Neuron (in vitro differentiated cells): ENCODE data around the gene GPC5.
"Not testable (repeated sequence)": the region's sequence is repeated elsewhere in the genome, so short reads cannot be mapped to it uniquely, and the experiment has no call there.

Source experiments
- H2AFZ ChIP-seq: one replicate; pipeline ENCODE4 v1.6.1; 2013; ENCODE audit warnings: low read depth, mild to moderate bottlenecking, inconsistent platforms, low read length, moderate library complexity
- H3K27me3 ChIP-seq: one replicate; pipeline ENCODE4 v1.6.1; 2013; ENCODE audit warnings: low read length; ENCODE audit not compliant: insufficient read depth
- H3K36me3 ChIP-seq: one replicate; pipeline ENCODE4 v1.6.1; 2013; ENCODE audit warnings: low read length; ENCODE audit not compliant: insufficient read depth
- H3K4me1 ChIP-seq: one replicate; pipeline ENCODE4 v1.6.1; 2013; ENCODE audit warnings: low read length; ENCODE audit not compliant: insufficient read depth
- H3K4me3 ChIP-seq: 2 replicates; pipeline ENCODE4 v1.5.1; 2013; ENCODE audit warnings: mild to moderate bottlenecking, low read length, moderate library complexity
- H3K9me3 ChIP-seq: one replicate; pipeline ENCODE4 v1.6.1; 2013; ENCODE audit warnings: low read length

Gene GPC5

DNA sequence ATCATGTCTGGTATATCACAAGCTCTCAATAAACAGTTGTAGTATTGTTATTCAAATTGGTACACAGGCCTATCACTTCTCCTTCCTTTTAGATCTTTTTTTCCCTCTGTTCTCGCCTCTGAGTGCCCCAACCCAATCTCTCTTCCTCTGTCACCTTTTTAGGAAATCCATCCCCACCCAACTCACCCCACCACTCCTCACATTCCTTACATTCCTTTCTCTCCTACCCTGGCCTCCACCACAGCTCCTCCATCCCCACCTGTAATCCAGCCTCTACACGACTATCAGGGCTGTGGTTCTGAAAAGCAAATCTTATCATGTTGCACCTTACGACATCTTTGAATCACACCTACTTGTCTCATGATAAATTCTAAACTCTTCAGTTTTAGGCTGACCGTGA lies 1282.8 kb downstream of the GPC5 start:
- H3K4me1 ChIP-seq, result no peaks in the 10 kb centered on the region
- H3K4me3 ChIP-seq, result no peak overlapping the region
- no peaks in the 10 kb centered on the region for H3K36me3 ChIP-seq
- no peak overlapping the region for H2AFZ ChIP-seq
- no peaks in the 10 kb centered on the region for H3K9me3 ChIP-seq
- H3K27me3 ChIP-seq, result no peaks in the 10 kb centered on the region

DNA sequence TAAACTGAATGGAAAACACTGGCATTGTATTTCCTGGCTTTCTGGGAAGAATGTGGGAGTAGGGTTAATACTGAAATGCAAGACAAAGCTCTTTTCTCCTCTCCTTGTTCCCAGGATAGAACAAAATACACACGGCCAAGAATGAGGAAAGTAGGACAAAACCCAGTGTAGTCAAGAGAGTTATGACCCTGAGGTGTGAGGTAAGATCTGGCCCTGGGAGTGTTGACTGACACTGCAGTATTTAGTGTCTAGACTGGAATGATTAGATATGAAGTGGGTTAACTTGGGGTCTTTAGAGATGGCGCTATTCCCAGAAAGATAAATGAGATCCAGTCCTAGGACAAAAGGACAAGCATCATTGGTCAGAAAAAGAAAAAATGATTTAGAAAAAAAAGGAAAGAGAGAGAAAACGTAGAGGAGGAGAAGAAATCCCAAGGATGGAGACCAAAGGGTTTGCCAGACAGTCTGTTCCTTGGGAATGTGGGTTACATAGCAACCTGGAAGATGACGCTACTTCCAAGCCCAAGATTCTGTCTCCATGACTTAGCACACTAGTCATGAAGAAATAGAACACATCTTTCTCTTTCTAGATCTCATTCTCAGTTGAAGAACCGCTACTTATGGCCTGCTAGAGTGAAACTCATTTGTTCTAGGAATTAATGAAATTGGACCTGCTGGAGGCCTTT lies 1284.6 kb downstream of the GPC5 start:
- Histone ChIP-seq H3K4me3 (no peak overlapping the region), H3K9me3 (no peaks in the 10 kb centered on the region), H3K27me3 (no peaks in the 10 kb centered on the region), H3K4me1 (no peaks in the 10 kb centered on the region), H3K36me3 (no peaks in the 10 kb centered on the region), H2AFZ (no peak overlapping the region)

DNA sequence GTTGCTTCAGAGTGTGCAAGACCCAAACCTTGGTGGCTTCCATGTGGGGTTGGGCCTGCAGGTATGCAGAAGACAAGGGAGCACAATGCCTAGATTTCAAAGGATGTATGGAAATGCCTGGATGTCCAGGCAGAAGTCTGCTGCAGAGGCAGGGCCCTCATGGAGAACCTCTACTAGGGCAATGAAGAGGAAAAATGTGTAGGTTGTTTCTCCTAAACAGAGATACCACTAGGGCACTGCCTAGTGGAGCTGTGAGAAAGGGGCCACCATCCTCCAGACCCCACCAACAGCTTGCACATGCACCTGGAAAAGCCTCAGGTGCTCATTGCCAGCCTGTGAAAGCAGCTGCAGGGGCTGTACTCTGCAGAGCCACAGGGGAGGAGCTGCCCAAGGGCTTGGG lies 1295.6 kb downstream of the GPC5 start:
- no peaks in the 10 kb centered on the region for H3K27me3 ChIP-seq
- no peak overlapping the region for H2AFZ ChIP-seq
- H3K4me3 ChIP-seq, result no peak overlapping the region
- H3K36me3 ChIP-seq, result no peaks in the 10 kb centered on the region
- H3K4me1 ChIP-seq, result no peaks in the 10 kb centered on the region
- H3K9me3 ChIP-seq, result no peaks in the 10 kb centered on the region

- H3K9me3 ChIP-seq, result not testable (repeated sequence)
These were observed 1297.4 kb downstream of the GPC5 start for GRCh38 chr13:92695827-92696226.

GRCh38 chr13:92716749-92717148 lies 1318.3 kb downstream of the GPC5 start:
- no peak overlapping the region for H3K4me3 ChIP-seq
- peaks cover 18% of the 10 kb centered on the region for H3K4me1 ChIP-seq
- H3K36me3 ChIP-seq, result no peaks in the 10 kb centered on the region
- H3K27me3 ChIP-seq, result no peaks in the 10 kb centered on the region
- H3K9me3 ChIP-seq, result no peaks in the 10 kb centered on the region
- no peak overlapping the region for H2AFZ ChIP-seq

More at GRCh38 chr13:92695827-92696226, 1297.4 kb downstream of the GPC5 start:
- not testable (repeated sequence) for H2AFZ ChIP-seq, H3K36me3 ChIP-seq, H3K4me1 ChIP-seq, H3K27me3 ChIP-seq, H3K4me3 ChIP-seq

- Histone ChIP-seq H3K36me3 (no peaks in the 10 kb centered on the region), H3K4me3 (no peak overlapping the region), H3K9me3 (no peaks in the 10 kb centered on the region), H3K4me1 (peaks cover 18% of the 10 kb centered on the region), H3K27me3 (no peaks in the 10 kb centered on the region), H2AFZ (no peak overlapping the region)
These were observed 1319.4 kb downstream of the GPC5 start for GRCh38 chr13:92717857-92718256.

DNA sequence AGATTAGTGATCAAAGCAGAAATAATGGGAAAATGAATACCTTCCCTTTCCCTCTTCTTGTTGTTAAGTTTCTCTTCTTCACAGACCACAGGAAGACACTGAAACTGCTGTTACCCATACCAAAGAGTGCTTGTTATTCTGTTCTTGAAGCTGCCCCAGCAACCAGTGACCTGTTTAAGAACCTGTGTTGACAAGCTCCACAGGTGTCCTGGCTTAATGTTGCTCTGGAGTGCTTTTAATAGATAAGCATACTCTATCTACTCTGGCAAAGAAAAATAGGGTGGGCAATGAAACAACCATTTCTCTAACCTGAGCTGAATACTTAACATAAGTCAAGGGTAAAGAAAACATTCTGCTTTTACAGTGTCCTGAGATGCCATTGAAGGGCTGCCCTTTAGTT lies 1321.4 kb downstream of the GPC5 start:
- H2AFZ ChIP-seq, result peak overlapping the region; percentile 14
- H3K4me3 ChIP-seq, result no peak overlapping the region

GRCh38 chr13:92721620-92722019 lies 1323.2 kb downstream of the GPC5 start:
- Histone ChIP-seq H3K36me3 (no peaks in the 10 kb centered on the region), H3K27me3 (no peaks in the 10 kb centered on the region), H3K4me1 (peaks cover 18% of the 10 kb centered on the region), H3K9me3 (peaks cover 2% of the 10 kb centered on the region), H2AFZ (peak overlapping the region; percentile 32), H3K4me3 (no peak overlapping the region)

More for the DNA sequence above, 1321.4 kb downstream of the GPC5 start:
- Histone ChIP-seq H3K9me3 (peaks cover 2% of the 10 kb centered on the region), H3K4me1 (peaks cover 18% of the 10 kb centered on the region), H3K27me3 (no peaks in the 10 kb centered on the region), H3K36me3 (no peaks in the 10 kb centered on the region)

DNA sequence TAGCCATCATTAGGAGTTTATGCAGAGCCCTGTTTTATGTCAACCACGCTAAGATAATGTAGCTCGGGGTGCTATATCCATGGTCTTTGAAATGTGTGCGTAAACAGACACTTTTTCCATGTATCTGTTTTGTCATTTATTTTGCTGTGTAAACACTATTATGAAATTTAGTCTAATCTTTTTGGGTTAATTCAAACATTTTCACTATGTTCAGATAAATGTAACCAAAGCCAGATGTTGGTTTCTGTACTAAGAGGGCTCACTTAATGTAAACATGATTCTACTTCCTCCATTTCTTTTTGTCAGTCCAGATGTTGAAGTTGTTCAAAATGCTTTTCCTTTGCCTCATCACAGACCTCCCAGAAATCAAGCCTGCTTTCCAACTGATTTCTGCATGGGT lies 1328.7 kb downstream of the GPC5 start:
- Histone ChIP-seq H3K4me3 (no peak overlapping the region), H3K36me3 (no peaks in the 10 kb centered on the region), H3K9me3 (peaks cover 2% of the 10 kb centered on the region), H3K4me1 (no peaks in the 10 kb centered on the region), H3K27me3 (no peaks in the 10 kb centered on the region), H2AFZ (no peak overlapping the region)

DNA sequence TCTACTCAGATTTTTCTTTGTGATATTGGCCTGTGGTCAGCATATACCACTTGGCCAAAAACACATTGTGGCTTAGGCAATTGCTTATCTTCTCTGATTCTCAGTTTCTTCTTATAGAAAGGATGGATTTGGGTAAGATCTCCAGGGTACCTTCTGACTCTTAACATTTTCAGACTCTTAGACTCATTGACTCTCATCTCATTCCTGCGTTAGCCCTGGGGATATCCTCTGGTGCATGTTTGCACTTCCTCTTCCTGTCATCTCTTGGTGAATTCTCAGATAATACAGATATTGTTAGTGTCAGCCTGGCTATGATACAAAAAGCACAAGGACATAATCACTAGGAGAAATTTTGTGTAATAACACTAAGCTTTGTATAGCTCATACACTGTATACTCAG lies 1335.6 kb downstream of the GPC5 start:
- H3K9me3 ChIP-seq, result no peaks in the 10 kb centered on the region

GRCh38 chr13:92734545-92734944 lies 1336.1 kb downstream of the GPC5 start:
- H3K4me1 ChIP-seq, result no peaks in the 10 kb centered on the region
- no peak overlapping the region for H2AFZ ChIP-seq
- no peaks in the 10 kb centered on the region for H3K36me3 ChIP-seq
- no peak overlapping the region for H3K4me3 ChIP-seq
- no peaks in the 10 kb centered on the region for H3K9me3 ChIP-seq
- H3K27me3 ChIP-seq, result no peaks in the 10 kb centered on the region

More for the DNA sequence above, 1335.6 kb downstream of the GPC5 start:
- no peak overlapping the region for H3K4me3 ChIP-seq
- no peak overlapping the region for H2AFZ ChIP-seq
- H3K27me3 ChIP-seq, result no peaks in the 10 kb centered on the region
- no peaks in the 10 kb centered on the region for H3K4me1 ChIP-seq
- no peaks in the 10 kb centered on the region for H3K36me3 ChIP-seq

DNA sequence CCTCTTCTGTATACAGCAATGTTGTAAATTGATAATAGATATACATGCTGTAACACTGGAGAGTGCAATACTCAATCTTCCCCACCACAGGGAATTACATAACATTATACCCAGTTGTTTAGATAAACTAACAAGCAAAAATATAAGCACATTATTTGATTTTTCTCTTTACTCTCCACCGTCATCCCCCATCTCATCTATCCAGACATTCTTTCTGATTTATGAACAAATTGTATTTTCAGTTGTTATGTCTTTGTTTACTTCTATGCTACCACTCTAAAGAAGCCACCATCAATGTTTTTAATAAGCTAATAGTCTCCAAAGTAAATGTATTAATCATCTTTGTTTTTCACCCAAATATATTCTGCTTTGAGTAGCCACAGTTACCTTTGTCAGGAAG lies 1337.5 kb downstream of the GPC5 start:
- H3K27me3 ChIP-seq, result no peaks in the 10 kb centered on the region

DNA sequence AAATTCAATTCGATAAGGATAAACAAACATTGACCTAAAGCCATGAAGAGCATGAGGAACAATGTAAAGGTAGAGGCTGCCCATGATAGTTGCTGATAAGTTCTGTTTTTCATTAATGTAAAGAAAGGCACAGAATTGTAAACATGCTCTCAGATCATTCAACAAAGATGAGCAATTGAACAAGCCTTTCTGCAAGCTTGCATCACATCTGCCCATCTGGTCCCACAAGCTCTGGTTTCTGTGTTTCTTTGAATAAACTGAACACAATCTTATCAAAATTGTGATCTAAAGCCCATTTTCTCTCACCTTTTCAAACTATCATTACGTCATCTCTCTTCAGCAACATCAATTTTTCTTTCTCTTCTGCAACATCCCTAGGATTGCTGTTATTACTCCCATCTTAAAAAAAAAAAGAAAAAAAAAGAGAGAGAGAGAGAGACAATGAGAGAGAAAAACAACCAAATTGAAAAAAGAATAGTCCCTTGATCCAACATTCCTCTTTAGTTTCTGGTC lies 1340.9 kb downstream of the GPC5 start:
- Histone ChIP-seq H3K27me3 (no peaks in the 10 kb centered on the region), H2AFZ (no peak overlapping the region), H3K36me3 (no peaks in the 10 kb centered on the region), H3K4me3 (no peak overlapping the region), H3K9me3 (no peaks in the 10 kb centered on the region), H3K4me1 (no peaks in the 10 kb centered on the region)

More for the DNA sequence above, 1337.5 kb downstream of the GPC5 start:
- Histone ChIP-seq H3K36me3 (no peaks in the 10 kb centered on the region), H3K9me3 (no peaks in the 10 kb centered on the region), H2AFZ (no peak overlapping the region), H3K4me3 (no peak overlapping the region), H3K4me1 (no peaks in the 10 kb centered on the region)

- Histone ChIP-seq H2AFZ (no peak overlapping the region), H3K9me3 (no peaks in the 10 kb centered on the region), H3K27me3 (no peaks in the 10 kb centered on the region), H3K4me3 (no peak overlapping the region), H3K4me1 (no peaks in the 10 kb centered on the region), H3K36me3 (no peaks in the 10 kb centered on the region)
These were observed 1345.6 kb downstream of the GPC5 start for GRCh38 chr13:92743992-92744391.
